ENCODE measurements around the gene PFDN6.
A peak's percentile ranks its signal among the peaks of the same experiment; 100 is the strongest.

Gene PFDN6

GRCh38 chr6:33279257-33279695 lies 10.1 kb upstream of the PFDN6 start:
- TF ChIP-seq EP300 (IDR thresholded peaks at IDR 0.05; ENCODE audit: borderline replicate concordance) (no peak), NFIC (IDR thresholded peaks at IDR 0.05) (no peak), TEAD4 (IDR thresholded peaks at IDR 0.05) (no peak), USF1 (IDR thresholded peaks at IDR 0.05) (no peak), CREB1 (IDR thresholded peaks at IDR 0.05; ENCODE audit: low read depth) (no peak), FOXM1 (IDR thresholded peaks at IDR 0.05; ENCODE audit: borderline replicate concordance, low read depth) (no peak), RAD21 (IDR thresholded peaks at IDR 0.05; ENCODE audit: low read depth) (no peak), TAF1 (IDR thresholded peaks at IDR 0.05; ENCODE audit: low read depth) (no peak), ZBTB7A (IDR thresholded peaks at IDR 0.05; ENCODE audit: low read depth) (no peak), YY1 (IDR thresholded peaks at IDR 0.05; ENCODE audit: low read depth) (no peak), EGR1 (IDR thresholded peaks at IDR 0.05) (no peak), CEBPB (IDR thresholded peaks at IDR 0.05) (no peak), TCF12 (IDR thresholded peaks at IDR 0.05; ENCODE audit: low read depth) (no peak)
- TF ChIP-seq, protein P1, sequence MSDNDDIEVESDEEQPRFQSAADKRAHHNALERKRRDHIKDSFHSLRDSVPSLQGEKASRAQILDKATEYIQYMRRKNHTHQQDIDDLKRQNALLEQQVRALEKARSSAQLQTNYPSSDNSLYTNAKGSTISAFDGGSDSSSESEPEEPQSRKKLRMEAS (IDR thresholded peaks at IDR 0.05): no peak
- TF ChIP-seq, protein P2, sequence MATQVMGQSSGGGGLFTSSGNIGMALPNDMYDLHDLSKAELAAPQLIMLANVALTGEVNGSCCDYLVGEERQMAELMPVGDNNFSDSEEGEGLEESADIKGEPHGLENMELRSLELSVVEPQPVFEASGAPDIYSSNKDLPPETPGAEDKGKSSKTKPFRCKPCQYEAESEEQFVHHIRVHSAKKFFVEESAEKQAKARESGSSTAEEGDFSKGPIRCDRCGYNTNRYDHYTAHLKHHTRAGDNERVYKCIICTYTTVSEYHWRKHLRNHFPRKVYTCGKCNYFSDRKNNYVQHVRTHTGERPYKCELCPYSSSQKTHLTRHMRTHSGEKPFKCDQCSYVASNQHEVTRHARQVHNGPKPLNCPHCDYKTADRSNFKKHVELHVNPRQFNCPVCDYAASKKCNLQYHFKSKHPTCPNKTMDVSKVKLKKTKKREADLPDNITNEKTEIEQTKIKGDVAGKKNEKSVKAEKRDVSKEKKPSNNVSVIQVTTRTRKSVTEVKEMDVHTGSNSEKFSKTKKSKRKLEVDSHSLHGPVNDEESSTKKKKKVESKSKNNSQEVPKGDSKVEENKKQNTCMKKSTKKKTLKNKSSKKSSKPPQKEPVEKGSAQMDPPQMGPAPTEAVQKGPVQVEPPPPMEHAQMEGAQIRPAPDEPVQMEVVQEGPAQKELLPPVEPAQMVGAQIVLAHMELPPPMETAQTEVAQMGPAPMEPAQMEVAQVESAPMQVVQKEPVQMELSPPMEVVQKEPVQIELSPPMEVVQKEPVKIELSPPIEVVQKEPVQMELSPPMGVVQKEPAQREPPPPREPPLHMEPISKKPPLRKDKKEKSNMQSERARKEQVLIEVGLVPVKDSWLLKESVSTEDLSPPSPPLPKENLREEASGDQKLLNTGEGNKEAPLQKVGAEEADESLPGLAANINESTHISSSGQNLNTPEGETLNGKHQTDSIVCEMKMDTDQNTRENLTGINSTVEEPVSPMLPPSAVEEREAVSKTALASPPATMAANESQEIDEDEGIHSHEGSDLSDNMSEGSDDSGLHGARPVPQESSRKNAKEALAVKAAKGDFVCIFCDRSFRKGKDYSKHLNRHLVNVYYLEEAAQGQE (IDR thresholded peaks at IDR 0.05; ENCODE audit: low read depth): no peak

DNA sequence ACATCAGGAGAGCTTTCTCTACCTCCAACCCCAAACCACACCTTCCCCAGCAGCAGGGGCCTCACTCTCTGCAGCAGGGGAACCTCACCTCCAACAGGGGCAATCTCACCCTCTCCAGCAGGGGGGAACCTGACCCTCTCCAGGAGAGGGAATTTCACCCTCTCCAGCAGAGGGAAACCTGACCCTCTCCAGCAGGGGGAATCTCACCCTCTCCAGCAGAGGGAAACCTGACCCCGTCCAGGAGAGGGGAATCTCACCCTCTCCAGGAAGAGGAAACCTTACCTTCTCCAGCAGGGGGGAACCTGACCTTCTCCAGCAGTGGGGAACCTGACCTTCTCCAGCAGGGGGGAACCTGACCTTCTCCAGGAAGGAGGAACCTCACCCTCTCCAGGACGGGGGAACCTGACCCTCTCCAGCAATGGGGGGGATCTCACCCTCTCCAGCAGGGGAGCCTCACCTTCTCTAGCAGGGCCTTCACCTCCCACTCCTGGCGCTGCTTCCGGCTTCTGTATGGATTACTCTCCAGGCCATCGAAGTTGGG lies 9.4 kb upstream of the PFDN6 start:
- TF ChIP-seq TCF12 (IDR thresholded peaks at IDR 0.05; ENCODE audit: low read depth) (no peak), EP300 (IDR thresholded peaks at IDR 0.05; ENCODE audit: borderline replicate concordance) (no peak), NFIC (IDR thresholded peaks at IDR 0.05) (0 out of 2 replicates have a peak, but pooled peaks have one; percentile 13), TAF1 (IDR thresholded peaks at IDR 0.05; ENCODE audit: low read depth) (no peak), CEBPB (IDR thresholded peaks at IDR 0.05) (no peak), CREB1 (IDR thresholded peaks at IDR 0.05; ENCODE audit: low read depth) (no peak), RAD21 (IDR thresholded peaks at IDR 0.05; ENCODE audit: low read depth) (peak; percentile 75), YY1 (IDR thresholded peaks at IDR 0.05; ENCODE audit: low read depth) (no peak), ZBTB7A (IDR thresholded peaks at IDR 0.05; ENCODE audit: low read depth) (peak; percentile 27; the same call in 1 of the 2 replicates), TEAD4 (IDR thresholded peaks at IDR 0.05) (no peak), FOXM1 (IDR thresholded peaks at IDR 0.05; ENCODE audit: borderline replicate concordance, low read depth) (no peak), USF1 (IDR thresholded peaks at IDR 0.05) (no peak)
- TF ChIP-seq, protein P1 (IDR thresholded peaks at IDR 0.05): peak; percentile 16; the same call in 1 of the 2 replicates
- TF ChIP-seq, protein P2 (IDR thresholded peaks at IDR 0.05; ENCODE audit: low read depth): no peak

DNA sequence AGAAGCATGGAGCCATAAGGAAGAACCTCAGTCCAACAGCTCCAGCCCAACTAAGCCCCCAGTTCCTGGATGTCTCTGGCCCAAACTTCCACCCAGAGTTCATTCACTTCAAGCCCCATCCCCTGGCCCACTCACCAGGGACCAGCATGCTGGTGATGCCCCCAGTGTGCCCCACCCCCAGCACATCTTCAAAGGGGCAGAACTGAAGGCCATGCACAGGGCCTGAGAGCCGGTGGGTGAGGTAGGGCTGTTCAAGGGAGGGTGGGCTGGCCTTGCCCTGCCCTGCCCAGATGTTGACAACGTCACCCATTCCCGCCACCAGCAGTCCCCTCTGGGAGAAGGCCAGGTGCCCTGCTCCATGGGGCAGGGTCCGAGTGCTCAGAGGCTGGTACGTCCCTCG lies 8.9 kb upstream of the PFDN6 start:
- TF ChIP-seq NFIC (IDR thresholded peaks at IDR 0.05) (no peak), EGR1 (IDR thresholded peaks at IDR 0.05) (no peak), EP300 (IDR thresholded peaks at IDR 0.05; ENCODE audit: borderline replicate concordance) (no peak), FOXM1 (IDR thresholded peaks at IDR 0.05; ENCODE audit: borderline replicate concordance, low read depth) (no peak), ZBTB7A (IDR thresholded peaks at IDR 0.05; ENCODE audit: low read depth) (no peak), YY1 (IDR thresholded peaks at IDR 0.05; ENCODE audit: low read depth) (no peak), CEBPB (IDR thresholded peaks at IDR 0.05) (no peak), TCF12 (IDR thresholded peaks at IDR 0.05; ENCODE audit: low read depth) (no peak), USF1 (IDR thresholded peaks at IDR 0.05) (no peak), CREB1 (IDR thresholded peaks at IDR 0.05; ENCODE audit: low read depth) (no peak), TEAD4 (IDR thresholded peaks at IDR 0.05) (no peak), TAF1 (IDR thresholded peaks at IDR 0.05; ENCODE audit: low read depth) (no peak)
- TF ChIP-seq, protein P2 (IDR thresholded peaks at IDR 0.05; ENCODE audit: low read depth): no peak
- TF ChIP-seq, protein P1 (IDR thresholded peaks at IDR 0.05): no peak

Data from Ishikawa (cell line).